ENCODE results near the gene FOXO3. TPM values are rescaled to one million over a fixed set of nuclear protein-coding genes. Genes with fewer than 3 reads are reported as not detected.

Gene FOXO3
- total and polyA plus RNA-seq, 2 of the 13 experiments (the other 11 are each of a cell fraction or from before 2014, with no cell fraction given) = 16.0 to 22.5 TPM

DNA sequence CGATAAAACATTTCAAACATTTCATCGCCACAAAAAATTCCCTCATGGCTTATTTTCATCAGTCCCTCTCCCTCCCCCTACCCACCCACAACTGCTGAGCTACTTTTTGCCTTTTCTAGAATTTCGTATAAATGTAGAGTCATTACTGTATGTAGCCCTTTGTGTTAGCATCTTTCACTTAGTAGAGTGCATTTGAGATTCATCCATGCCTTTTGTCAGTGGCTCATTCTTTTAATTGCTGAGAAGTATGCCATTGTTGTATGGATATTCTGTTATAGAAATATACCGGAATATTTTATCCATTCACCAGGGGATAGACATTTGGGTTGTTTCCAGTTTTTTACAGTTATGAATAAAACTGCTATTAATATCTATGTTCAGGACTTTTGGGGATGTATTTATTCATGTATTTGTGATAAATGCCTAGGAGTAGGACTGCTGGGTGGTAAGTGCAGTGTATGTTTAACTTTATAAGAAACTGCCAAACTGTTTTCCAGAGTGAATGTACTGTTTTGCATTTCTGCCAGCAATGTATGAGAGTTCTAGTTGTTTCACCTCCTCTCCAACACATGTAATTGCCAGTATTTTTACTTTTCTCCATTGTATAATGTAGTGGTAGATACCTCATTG, 50.4 kb downstream of the FOXO3 start (continued):
- TF ChIP-seq, protein P1, sequence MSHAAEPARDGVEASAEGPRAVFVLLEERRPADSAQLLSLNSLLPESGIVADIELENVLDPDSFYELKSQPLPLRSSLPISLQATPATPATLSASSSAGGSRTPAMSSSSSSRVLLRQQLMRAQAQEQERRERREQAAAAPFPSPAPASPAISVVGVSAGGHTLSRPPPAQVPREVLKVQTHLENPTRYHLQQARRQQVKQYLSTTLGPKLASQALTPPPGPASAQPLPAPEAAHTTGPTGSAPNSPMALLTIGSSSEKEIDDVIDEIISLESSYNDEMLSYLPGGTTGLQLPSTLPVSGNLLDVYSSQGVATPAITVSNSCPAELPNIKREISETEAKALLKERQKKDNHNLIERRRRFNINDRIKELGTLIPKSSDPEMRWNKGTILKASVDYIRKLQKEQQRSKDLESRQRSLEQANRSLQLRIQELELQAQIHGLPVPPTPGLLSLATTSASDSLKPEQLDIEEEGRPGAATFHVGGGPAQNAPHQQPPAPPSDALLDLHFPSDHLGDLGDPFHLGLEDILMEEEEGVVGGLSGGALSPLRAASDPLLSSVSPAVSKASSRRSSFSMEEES (CRISPR knock-in tag; IDR thresholded peaks at IDR 0.05) = no peak
- TF ChIP-seq, protein P2, sequence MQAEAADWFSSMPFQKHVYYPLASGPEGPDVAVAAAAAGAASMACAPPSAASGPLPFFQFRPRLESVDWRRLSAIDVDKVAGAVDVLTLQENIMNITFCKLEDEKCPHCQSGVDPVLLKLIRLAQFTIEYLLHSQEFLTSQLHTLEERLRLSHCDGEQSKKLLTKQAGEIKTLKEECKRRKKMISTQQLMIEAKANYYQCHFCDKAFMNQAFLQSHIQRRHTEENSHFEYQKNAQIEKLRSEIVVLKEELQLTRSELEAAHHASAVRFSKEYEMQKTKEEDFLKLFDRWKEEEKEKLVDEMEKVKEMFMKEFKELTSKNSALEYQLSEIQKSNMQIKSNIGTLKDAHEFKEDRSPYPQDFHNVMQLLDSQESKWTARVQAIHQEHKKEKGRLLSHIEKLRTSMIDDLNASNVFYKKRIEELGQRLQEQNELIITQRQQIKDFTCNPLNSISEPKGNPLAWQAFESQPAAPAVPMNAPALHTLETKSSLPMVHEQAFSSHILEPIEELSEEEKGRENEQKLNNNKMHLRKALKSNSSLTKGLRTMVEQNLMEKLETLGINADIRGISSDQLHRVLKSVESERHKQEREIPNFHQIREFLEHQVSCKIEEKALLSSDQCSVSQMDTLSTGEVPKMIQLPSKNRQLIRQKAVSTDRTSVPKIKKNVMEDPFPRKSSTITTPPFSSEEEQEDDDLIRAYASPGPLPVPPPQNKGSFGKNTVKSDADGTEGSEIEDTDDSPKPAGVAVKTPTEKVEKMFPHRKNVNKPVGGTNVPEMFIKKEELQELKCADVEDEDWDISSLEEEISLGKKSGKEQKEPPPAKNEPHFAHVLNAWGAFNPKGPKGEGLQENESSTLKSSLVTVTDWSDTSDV (CRISPR knock-in tag; IDR thresholded peaks at IDR 0.05) = no peak
- TF ChIP-seq, protein P3, sequence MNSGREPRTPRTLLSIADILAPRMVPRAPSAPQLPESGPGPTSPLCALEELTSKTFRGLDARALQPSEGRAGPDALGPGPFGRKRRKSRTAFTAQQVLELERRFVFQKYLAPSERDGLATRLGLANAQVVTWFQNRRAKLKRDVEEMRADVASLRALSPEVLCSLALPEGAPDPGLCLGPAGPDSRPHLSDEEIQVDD (CRISPR knock-in tag; IDR thresholded peaks at IDR 0.05; ENCODE audit: borderline replicate concordance) = no peak
- TF ChIP-seq, protein P4, sequence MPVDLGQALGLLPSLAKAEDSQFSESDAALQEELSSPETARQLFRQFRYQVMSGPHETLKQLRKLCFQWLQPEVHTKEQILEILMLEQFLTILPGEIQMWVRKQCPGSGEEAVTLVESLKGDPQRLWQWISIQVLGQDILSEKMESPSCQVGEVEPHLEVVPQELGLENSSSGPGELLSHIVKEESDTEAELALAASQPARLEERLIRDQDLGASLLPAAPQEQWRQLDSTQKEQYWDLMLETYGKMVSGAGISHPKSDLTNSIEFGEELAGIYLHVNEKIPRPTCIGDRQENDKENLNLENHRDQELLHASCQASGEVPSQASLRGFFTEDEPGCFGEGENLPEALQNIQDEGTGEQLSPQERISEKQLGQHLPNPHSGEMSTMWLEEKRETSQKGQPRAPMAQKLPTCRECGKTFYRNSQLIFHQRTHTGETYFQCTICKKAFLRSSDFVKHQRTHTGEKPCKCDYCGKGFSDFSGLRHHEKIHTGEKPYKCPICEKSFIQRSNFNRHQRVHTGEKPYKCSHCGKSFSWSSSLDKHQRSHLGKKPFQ (CRISPR knock-in tag; IDR thresholded peaks at IDR 0.05; ENCODE audit: insufficient replicate concordance) = no peak
- TF ChIP-seq, protein P5, sequence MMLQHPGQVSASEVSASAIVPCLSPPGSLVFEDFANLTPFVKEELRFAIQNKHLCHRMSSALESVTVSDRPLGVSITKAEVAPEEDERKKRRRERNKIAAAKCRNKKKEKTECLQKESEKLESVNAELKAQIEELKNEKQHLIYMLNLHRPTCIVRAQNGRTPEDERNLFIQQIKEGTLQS (CRISPR knock-in tag; IDR thresholded peaks at IDR 0.05) = no peak
- TF ChIP-seq FOXJ3 (CRISPR knock-in tag; IDR thresholded peaks at IDR 0.05; ENCODE audit: borderline replicate concordance) = no peak
- TF ChIP-seq DNMT3B (CRISPR knock-in tag; conservative IDR thresholded peaks at IDR 0.05) = no peak
- no peak for TF ChIP-seq CHCHD3 (CRISPR knock-in tag; IDR thresholded peaks at IDR 0.05)
- TF ChIP-seq, protein P6, sequence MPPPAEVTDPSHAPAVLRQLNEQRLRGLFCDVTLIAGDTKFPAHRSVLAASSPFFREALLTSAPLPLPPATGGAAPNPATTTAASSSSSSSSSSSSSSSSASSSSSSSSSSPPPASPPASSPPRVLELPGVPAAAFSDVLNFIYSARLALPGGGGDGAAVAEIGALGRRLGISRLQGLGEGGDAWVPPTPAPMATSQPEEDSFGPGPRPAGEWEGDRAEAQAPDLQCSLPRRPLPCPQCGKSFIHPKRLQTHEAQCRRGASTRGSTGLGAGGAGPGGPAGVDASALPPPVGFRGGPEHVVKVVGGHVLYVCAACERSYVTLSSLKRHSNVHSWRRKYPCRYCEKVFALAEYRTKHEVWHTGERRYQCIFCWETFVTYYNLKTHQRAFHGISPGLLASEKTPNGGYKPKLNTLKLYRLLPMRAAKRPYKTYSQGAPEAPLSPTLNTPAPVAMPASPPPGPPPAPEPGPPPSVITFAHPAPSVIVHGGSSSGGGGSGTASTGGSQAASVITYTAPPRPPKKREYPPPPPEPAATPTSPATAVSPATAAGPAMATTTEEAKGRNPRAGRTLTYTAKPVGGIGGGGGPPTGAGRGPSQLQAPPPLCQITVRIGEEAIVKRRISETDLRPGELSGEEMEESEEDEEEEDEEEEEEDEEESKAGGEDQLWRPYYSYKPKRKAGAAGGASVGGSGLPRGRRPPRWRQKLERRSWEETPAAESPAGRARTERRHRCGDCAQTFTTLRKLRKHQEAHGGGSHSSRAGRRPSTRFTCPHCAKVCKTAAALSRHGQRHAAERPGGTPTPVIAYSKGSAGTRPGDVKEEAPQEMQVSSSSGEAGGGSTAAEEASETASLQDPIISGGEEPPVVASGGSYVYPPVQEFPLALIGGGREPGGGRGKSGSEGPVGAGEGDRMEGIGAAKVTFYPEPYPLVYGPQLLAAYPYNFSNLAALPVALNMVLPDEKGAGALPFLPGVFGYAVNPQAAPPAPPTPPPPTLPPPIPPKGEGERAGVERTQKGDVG (CRISPR knock-in tag; IDR thresholded peaks at IDR 0.05; ENCODE audit: borderline replicate concordance) = no peak
- TF ChIP-seq, protein P7, sequence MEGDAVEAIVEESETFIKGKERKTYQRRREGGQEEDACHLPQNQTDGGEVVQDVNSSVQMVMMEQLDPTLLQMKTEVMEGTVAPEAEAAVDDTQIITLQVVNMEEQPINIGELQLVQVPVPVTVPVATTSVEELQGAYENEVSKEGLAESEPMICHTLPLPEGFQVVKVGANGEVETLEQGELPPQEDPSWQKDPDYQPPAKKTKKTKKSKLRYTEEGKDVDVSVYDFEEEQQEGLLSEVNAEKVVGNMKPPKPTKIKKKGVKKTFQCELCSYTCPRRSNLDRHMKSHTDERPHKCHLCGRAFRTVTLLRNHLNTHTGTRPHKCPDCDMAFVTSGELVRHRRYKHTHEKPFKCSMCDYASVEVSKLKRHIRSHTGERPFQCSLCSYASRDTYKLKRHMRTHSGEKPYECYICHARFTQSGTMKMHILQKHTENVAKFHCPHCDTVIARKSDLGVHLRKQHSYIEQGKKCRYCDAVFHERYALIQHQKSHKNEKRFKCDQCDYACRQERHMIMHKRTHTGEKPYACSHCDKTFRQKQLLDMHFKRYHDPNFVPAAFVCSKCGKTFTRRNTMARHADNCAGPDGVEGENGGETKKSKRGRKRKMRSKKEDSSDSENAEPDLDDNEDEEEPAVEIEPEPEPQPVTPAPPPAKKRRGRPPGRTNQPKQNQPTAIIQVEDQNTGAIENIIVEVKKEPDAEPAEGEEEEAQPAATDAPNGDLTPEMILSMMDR (CRISPR knock-in tag; IDR thresholded peaks at IDR 0.05) = no peak
- no peak for TF ChIP-seq ZNF577 (CRISPR knock-in tag; IDR thresholded peaks at IDR 0.05; ENCODE audit: borderline replicate concordance, low read depth)
